RWPE2 (cell line): ENCODE data around the gene AGPAT2.
A peak's percentile ranks its signal among the peaks of the same experiment; 100 is the strongest.

Source experiments
- ATAC-seq: fragments of 200-7000 bp; cut with Tn5 transposase; 3 replicates; pipeline ENCODE4 v1.9.1; 2021; ENCODE audit warnings: low read depth
- DNase-seq: peaks from one replicate; pipeline ENCODE4 v3.0.0-alpha.2; 2020; ENCODE audit warnings: low spot score
- H3K27ac ChIP-seq: fragments of 450-650 bp; 2 replicates; pipeline ENCODE4 v1.5.1; 2017; ENCODE audit warnings: mild to moderate bottlenecking; ENCODE audit not compliant: poor library complexity, severe bottlenecking
- H3K27me3 ChIP-seq: fragments of 250-450 bp; sonication (Bioruptor Pico); 2 replicates; pipeline ENCODE4 v1.5.1; 2021; ENCODE audit warnings: mild to moderate bottlenecking, moderate library complexity; ENCODE audit not compliant: insufficient read depth, poor library complexity, severe bottlenecking
- H3K36me3 ChIP-seq: fragments of 250-450 bp; sonication (Bioruptor Pico); 2 replicates; pipeline ENCODE4 v1.5.1; 2020; ENCODE audit warnings: low read depth, mild to moderate bottlenecking, moderate library complexity
- H3K4me1 ChIP-seq: fragments of 250-450 bp; sonication (Bioruptor Pico); 2 replicates; pipeline ENCODE4 v1.5.1; 2021; ENCODE audit warnings: mild to moderate bottlenecking, moderate library complexity; ENCODE audit not compliant: insufficient read depth, poor library complexity, severe bottlenecking
- H3K4me3 ChIP-seq: fragments of 250-450 bp; sonication (Bioruptor Pico); 2 replicates; pipeline ENCODE4 v1.5.1; 2021; ENCODE audit warnings: mild to moderate bottlenecking, moderate library complexity; ENCODE audit not compliant: severe bottlenecking
- H3K9me3 ChIP-seq: fragments of 250-450 bp; sonication (Bioruptor Pico); 2 replicates; pipeline ENCODE4 v1.5.1; 2021; ENCODE audit warnings: mild to moderate bottlenecking, moderate library complexity; ENCODE audit not compliant: severe bottlenecking
- CTCF ChIP-seq: fragments of 450-650 bp; IDR thresholded peaks from one replicate; pipeline ENCODE4 v1.5.1; 2017; ENCODE audit warnings: mild to moderate bottlenecking, moderate library complexity; ENCODE audit not compliant: poor library complexity, severe bottlenecking

AGPAT2 gene

GRCh38 chr9:136701668-136702053 is 14.4 kb upstream of the AGPAT2 start:
- no peaks in the 10 kb centered on the region for H3K4me1 ChIP-seq
- no peaks in the 10 kb centered on the region for H3K36me3 ChIP-seq
- H3K27me3 ChIP-seq: peaks cover 7% of the 10 kb centered on the region
- H3K27ac ChIP-seq: no peak overlapping the region
- no peak for TF ChIP-seq CTCF
- no peaks in the 10 kb centered on the region for H3K9me3 ChIP-seq
- no peak overlapping the region for H3K4me3 ChIP-seq
- no peak for DNase-seq
- ATAC-seq: no peak

GRCh38 chr9:136700959-136701667 is 13.9 kb upstream of the AGPAT2 start:
- no peak; the same call in 2 of the 3 replicates for ATAC-seq
- Histone ChIP-seq H3K4me3 (no peak overlapping the region), H3K27ac (no peak overlapping the region)

GRCh38 chr9:136700304-136700703 is 13.0 kb upstream of the AGPAT2 start:
- ATAC-seq: peak; percentile 30; the same call in 1 of the 3 replicates
- Histone ChIP-seq H3K4me1 (no peaks in the 10 kb centered on the region), H3K27me3 (peaks cover 7% of the 10 kb centered on the region), H3K4me3 (no peak overlapping the region), H3K27ac (no peak overlapping the region), H3K9me3 (no peaks in the 10 kb centered on the region), H3K36me3 (no peaks in the 10 kb centered on the region)
- no peak for TF ChIP-seq CTCF
- DNase-seq: no peak

More at GRCh38 chr9:136700959-136701667, 13.9 kb upstream of the AGPAT2 start:
- Histone ChIP-seq H3K9me3 (no peaks in the 10 kb centered on the region), H3K27me3 (peaks cover 7% of the 10 kb centered on the region), H3K4me1 (no peaks in the 10 kb centered on the region), H3K36me3 (no peaks in the 10 kb centered on the region)
- no peak for DNase-seq
- TF ChIP-seq CTCF: no peak

- peaks cover 7% of the 10 kb centered on the region for H3K27me3 ChIP-seq
- no peaks in the 10 kb centered on the region for H3K9me3 ChIP-seq
- TF ChIP-seq CTCF: no peak
- H3K36me3 ChIP-seq: no peaks in the 10 kb centered on the region
- DNase-seq: no peak
- H3K4me3 ChIP-seq: no peak overlapping the region
- no peak overlapping the region for H3K27ac ChIP-seq
- ATAC-seq: no peak
- peaks cover 8% of the 10 kb centered on the region for H3K4me1 ChIP-seq
Observed at GRCh38 chr9:136698635-136699246, 11.5 kb upstream of the AGPAT2 start.

- H3K4me1 ChIP-seq: peaks cover 14% of the 10 kb centered on the region
- peaks cover 7% of the 10 kb centered on the region for H3K27me3 ChIP-seq
- ATAC-seq (no peak), DNase-seq (no peak)
- no peak overlapping the region for H3K27ac ChIP-seq
- no peaks in the 10 kb centered on the region for H3K9me3 ChIP-seq
- no peaks in the 10 kb centered on the region for H3K36me3 ChIP-seq
- no peak for TF ChIP-seq CTCF
- H3K4me3 ChIP-seq: no peak overlapping the region
Observed at GRCh38 chr9:136697821-136698526, 10.7 kb upstream of the AGPAT2 start.
